ENCODE data around the gene KASH5.

The KASH5 gene

DNA sequence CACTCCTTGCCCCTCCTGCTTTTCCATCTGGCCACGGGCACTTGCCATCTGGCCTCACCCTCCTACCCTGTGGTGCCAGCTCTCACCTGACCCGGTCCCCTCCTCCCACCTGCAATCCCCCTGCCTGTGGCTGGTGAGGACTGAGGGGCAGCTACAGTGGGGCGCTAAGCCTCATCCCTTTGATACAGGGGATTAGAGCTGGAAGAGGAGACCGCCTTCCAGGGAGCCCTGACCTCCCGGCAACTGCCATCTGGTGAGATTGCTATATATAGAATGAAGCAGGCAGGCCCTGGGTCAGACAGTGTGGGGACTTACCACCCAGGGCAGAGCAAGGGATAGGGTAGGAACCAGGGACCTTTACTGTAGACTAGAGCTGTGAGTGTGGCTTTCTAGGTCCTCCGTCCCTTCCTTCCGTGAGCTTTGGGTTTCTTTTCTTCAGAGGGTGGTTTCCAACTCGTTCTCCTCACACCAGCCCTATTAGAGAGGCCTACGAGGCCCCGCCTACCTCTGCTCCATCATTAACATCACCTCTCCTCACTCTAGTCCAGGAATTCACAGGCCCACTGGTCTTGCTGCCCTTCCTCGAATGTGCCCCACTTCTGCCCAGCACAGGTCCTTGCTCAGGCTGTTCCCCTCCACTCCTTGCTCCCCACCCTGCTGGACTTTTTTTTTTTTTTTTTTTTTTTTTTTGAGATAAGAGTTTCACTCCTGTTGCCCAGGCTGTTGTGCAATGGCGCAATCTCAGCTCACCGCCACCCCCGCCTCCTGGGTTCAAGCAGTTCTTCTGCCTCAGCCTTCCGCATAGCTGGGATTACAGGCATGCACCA lies 7.7 kb downstream of the KASH5 start:
- no peak for DNase-seq (ENCODE audit: low read depth in 2 of 2)

DNA sequence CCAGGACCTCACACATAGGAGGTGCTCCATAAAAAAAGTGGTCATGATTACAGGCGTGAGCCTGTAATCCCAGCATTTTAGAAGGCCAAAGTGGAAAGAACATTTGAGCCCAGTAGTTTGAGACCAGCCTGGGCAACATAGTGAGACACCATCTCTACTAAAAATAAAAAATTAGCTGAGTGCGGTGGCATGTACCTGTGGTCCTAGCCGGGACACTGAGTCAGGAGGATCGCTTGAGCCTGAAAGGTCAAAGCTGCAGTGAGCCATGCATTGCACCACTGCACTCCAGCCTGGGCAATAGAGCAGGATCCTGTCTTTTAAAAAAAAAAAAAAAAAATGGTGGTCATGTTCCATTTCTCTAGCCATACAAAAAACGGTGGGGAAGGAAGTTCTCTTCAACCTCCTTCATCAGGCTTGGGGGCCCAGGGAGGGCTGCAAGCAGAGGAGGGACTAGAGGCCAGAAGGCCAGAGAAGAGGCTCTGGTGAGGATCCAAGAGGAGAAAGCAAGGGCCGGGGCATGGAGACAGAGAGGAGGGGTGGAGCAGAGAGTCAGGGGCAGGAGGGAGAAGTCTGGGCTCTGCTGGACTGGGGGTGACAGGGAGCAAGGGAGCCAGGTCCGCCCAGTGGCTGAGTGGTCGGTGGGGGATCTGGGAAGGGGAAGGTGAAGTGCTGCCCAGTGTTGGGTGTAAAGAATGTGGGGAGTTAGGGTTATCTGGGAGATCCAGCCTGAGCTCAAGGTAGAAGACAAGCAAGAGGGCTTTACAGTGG lies 8.9 kb downstream of the KASH5 start:
- no peak for DNase-seq (ENCODE audit: low read depth in 2 of 2)

DNA sequence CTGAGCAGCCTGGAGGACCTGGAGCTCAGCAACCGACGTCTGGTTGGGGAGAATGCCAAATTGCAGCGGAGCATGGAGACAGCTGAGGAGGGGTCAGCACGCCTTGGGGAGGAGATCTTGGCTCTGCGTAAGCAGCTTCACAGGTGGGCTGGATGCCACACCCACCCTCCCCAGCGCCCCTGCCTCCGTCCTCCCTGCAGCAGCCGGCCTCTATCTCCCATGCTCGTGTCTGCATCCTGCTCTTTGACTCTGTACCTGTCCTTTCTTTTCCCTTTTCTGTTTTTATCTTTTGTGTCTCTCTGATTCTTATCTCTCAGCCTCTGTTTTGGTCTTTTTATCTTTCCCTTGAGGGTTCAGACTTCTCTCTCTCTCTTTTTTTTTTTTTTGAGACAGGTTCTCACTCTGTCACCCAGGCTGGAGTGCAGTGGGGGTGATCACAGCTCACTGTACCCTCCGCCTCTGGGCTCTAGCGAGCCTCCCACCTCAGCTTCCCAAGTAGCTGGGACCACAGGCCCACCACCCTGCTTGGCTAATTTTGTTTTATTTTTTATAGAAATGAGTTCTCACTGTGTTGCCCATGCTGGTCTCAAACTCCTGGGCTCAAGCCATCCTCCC lies 10.1 kb downstream of the KASH5 start:
- no peak for DNase-seq (ENCODE audit: low read depth in 2 of 2)

DNA sequence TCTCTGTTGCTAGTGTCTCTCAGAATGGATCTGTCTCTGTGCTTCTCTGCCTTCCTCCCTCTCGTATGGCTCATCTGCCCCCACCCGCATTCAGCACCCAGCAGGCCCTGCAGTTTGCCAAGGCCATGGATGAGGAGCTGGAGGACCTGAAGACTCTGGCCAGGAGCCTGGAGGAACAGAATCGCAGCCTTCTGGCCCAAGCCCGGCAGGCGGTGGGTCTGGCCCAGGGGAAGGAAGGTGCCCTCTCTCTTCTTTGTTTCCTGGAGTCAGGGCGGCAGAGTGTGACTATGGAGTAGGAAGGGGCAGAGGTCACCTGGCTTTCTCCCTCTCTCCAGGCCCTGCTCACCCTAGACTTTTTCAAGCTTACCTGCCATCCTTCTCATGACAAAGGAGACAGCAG lies 10.9 kb downstream of the KASH5 start:
- DNase-seq (ENCODE audit: low read depth in 2 of 2), result no peak

DNA sequence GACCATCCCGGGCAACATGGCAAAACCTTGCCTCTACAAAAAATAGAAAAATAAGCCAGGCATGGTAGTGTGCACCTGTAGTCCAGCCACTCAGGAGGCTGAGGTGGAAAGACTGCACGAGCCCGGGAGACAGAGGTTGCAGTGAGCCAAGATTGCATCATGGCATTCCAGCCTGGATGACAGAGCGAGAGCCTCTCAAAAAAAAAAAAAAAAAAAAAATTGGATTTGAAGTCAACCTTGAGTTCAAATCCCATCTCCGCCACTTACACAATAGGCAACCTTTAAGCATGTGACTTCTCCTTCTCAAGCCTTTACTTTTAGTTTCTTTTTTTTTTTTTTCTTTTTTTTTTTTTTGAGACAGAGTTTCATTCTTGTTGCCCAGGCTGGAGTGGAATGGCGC lies 12.0 kb downstream of the KASH5 start:
- no peak for DNase-seq (ENCODE audit: low read depth in 2 of 2)

DNA sequence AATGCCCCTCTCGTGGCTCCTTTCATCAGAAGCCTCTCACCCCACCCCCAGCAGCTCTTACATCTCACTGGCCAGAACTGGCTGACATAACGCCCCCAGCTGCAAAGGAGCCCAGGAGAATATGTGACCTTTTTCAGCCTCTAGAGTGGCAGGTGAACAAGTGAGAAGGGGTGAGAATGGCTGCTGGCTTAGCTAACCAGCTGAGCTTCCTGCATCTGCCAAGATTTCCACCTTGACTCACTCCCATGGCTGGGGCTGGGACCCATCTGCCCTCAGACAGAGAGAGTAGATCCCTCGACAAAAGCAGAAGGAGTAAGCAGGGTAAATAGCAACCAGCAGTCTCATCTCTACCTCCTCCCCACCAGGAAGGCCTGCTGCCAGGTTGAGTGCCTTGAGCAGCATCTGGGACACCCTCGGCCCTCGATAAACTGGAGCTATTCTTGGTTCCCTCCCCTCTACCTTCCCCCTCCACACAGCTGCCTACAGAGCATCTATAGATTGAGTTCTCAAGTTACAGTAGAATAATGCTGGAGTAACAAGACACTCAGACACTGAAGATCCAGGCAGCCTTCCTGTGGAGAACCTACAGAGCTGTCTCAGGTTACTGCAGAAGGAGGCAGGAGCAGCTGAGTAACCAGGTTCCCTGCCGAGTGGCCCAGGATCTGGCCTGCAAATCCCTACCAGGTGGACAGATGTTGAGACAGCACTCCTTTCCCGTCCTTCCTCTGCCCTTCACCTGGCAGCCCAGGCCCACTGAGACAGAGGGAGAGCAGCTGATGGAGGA lies 15.5 kb downstream of the KASH5 start:
- DNase-seq (ENCODE audit: low read depth in 2 of 2), result no peak

DNA sequence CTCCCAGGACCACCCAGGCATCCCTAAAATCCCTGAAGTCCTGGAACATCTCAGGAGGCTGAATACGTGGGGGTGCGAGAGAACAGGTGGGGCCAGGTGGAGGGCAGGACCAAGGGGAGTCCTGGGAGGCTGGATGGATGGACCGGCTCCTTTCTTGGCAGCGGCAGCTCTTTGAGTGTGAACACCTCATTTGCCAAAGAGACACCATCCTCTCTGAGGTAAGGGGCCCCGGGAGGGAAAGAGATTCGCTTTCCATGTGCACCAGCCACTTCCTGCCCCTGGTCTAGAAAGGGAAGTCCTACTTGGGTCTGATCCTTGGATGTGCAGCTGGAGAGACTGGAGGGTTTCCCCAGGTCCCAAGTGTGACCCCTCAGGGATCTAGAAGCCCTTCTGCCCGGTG lies 19.0 kb downstream of the KASH5 start:
- DNase-seq (ENCODE audit: low read depth in 2 of 2), result no peak

DNA sequence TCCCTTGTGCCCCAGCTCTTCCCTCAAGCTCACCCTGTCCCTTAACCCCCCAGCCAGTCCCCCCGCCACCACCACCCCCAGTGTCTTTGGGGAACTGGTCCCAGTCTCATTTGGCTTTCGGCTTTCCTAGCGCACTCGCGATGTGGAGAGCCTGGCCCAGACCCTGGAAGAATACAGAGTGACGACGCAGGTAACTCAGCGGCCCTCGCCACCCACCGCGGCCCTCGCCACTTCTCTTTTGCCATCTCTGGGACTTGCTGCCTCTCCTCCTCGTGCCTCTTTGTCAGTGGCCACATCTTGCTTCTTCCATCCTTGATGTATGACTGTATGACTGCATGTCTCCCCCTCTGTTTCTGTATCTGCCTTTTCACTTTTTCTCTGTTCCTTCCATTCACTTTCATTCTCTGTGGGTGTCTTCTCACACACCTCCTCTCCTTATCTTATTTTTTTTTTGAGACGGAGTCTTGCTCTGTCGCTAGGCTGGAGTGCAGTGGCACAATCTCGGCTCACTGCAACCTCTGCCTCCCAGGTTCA lies 19.5 kb downstream of the KASH5 start:
- no peak for DNase-seq (ENCODE audit: low read depth in 2 of 2)

DNA sequence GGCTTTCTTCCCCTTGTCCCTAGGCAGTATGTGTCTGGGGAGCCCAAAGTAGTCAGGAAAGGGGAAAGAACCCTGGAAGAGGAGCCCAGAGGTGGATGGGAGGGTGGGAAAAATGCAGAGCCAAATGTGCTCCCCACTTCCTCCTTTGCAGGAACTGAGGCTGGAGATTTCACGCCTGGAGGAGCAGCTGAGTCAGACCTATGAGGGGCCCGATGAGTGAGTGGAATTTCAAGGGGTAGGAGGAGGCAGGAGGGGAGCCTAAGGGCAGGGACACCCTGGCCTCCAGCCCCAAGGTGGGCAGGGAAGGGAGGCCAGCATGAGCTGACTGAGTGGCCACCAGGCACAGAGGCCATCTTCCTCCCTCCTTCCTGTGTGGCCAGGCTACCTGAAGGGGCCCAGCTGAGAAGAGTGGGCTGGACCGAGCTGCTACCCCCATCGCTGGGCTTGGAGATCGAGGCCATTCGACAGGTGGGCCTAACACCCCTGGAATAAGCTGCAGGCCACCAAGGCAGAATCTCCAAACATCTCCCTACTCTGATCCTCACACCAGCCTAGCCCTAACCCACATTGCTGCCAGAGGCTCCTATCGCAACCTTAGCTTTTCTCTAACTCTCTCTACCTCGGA lies 20.9 kb downstream of the KASH5 start:
- DNase-seq (ENCODE audit: low read depth in 2 of 2), result no peak

DNA sequence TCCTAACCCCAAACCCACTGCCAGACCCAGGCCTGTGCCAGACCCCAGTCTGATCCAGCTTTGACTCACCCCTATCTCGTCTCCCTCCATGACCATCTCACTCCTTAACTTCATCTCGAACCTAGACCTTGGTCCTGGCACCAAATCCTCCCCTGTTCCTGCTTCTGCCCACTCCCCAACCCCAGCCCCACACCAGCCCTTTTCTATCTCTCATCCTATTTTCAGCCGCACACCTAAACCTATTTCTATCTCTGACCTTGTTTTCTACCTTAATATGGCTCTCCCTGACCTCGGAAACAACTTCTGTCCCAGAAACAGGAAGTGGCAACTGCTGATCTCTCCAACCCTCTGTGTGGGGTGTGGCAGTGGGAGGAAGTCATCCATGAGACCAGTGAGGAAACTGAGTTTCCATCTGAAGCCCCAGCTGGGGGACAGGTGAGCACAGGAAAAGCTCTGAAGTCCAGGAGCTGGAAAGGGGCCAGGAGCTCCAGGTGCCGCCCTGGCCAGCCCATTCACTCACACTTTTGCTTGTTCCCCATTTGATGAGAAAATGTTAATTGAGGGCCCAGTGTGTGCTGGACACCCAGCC lies 21.5 kb downstream of the KASH5 start:
- DNase-seq (ENCODE audit: low read depth in 2 of 2), result no peak

DNA sequence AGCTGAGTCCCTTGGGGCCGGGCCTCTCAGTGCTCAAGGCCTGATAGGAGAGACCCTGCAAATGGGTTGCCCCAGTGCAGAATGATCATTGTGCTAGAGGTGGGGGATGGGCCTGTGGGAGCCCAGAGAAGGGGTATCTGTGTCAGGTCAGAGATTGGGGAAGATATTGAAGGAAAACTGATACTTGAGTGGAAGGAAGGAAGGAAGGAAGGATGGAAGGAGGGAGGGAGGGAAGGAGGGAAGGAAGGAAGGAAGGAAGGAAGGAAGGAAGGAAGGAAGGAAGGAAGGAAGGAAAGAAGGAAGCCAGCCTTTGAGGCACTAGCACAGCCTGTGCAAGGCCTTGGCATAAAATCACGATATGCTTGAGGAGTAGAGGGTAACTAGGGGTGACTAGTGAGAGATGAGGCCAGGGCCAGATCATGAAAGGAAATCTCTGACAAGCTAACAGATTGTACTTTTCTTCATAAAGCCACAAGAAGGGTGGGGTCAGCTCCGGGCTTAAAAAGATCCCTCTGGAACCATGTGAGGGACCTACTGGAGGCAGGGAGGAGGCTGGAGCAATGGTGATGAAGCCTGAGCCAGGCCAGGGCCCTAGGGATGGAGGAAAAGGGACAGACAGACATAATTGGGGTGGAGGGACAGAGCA lies 23.8 kb downstream of the KASH5 start:
- DNase-seq (ENCODE audit: low read depth in 2 of 2), result no peak

DNA sequence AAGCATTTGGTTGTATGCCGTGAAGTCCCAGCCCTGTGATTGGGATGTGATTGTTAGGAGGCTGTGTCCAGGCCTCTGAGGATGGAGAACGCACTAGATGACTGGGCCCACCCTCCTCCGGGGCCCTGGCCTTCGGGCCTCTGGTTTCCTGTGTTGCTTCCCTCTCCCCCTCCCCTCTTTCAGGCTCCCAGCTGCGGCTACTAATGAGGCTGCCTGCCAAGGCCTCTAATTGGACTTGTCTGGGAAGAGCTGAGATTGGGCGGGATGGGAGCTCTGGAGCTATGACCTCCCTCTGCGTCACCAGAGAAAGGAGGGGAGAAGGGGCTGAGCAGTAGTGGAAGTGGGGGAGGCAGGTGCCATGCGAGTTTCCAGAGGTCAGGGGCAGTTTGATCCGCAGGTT lies 25.3 kb downstream of the KASH5 start:
- no peak for DNase-seq (ENCODE audit: low read depth in 2 of 2)

DNA sequence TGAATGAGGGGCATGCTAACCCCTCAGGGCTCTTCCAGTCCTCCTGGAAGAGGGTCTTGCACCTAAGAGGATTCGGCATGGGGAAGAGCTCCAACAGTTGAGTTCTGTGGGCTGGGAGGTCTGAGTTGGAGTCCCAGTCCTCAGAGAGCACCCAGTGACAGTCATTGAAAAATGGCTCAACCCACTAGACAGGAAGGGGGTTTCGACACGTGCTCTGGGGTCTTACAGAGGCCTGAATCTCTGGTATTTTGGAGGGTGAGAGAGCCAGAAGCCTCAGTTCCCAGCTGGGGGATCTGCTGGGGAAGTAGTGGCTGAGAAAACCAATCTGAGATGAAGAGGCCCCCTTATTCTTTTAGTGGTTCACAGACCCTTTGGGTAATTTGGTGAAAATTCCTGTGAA lies 26.2 kb downstream of the KASH5 start:
- no peak for DNase-seq (ENCODE audit: low read depth in 2 of 2)

DNA sequence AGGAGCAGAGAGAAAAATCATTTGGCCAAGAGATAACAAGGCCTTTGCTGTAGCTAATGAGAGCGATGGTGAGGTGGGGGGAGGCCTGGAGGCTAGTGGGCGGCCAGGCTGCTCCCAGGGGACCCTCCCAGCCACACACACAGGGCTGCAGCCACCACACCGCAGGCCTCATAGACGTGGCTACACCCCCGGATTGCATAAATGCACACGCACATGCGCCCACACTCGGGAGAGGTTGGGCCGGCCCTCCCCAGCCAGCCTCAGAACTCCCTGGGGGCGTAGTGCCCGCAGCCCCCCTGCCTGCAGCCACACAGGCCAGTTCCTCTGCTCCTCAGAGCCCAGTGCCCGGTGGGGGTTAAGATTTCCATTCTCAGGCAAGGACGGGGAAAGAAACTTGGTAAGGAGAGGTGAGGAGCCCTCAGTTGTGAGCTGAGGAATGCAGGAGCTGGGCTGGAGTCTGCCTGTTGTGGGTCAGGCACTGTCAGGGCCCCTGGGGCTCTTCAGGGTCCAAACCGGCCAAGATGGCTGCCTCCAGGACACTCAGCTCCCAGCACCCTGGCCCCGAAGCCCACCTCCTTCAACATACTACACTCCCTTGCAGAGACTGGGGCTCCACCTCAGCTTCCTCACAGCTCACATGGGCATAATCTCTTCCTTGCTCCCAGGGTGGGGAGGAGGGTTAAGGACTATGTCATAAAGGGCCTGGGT lies 27.2 kb downstream of the KASH5 start:
- no peak for DNase-seq (ENCODE audit: low read depth in 2 of 2)

DNA sequence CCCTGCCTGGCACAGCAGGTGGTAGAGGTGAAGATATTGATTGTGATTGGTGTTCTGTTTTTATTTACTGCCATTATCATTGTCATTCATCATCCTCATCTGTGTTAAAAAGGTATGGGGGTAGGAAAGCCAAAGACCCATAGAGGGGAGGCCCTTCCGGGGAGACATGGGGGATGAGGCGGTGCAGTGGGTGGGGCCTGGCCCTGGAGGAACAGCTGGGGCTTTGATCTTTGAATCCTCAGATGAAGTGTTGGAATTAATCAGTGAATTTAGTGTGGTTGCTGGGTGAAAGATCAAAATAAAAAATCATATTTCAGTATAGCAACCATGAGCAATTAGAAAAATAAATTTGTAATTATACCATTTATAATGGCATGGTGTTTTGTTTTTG lies 27.8 kb downstream of the KASH5 start:
- no peak for DNase-seq (ENCODE audit: low read depth in 2 of 2)

DNA sequence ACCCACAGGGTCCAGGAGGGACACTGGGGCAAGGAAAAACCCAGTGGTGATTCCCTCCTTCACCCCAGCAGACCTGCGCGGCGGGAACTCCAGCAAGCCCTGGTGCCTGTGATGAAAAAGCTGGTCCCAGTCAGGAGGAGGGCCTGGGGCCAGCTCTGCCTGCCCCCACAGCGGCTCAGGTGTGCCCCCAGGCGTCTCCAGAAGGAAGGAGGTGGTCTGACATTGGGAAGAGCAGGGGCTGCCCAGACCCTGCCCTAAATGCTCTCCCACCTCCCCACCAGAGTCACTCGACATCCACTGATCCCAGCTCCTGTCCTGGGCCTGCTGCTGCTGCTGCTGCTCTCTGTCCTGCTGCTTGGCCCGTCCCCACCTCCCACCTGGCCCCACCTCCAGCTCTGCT lies 29.0 kb downstream of the KASH5 start:
- DNase-seq (ENCODE audit: low read depth in 2 of 2), result no peak

DNA sequence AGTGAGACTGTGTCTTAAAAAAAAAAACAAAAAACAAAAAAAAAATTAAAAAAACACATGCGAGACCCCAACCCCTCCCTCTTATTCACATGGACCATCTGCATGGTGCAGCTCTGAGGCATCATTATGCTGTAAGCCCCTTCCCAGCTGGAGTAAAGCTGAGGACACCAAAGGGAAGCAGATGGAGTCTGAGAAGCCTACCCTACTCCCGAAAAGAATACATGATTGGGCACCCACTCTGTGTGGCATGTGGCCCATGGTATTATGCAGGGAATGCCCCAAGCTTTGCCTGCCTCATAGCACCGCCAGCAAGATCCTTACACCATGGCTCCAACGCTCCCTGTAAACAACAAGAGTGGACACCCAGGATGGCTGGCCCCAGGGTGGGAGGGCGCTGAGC lies 30.5 kb downstream of the KASH5 start:
- no peak for DNase-seq (ENCODE audit: low read depth in 2 of 2)

DNA sequence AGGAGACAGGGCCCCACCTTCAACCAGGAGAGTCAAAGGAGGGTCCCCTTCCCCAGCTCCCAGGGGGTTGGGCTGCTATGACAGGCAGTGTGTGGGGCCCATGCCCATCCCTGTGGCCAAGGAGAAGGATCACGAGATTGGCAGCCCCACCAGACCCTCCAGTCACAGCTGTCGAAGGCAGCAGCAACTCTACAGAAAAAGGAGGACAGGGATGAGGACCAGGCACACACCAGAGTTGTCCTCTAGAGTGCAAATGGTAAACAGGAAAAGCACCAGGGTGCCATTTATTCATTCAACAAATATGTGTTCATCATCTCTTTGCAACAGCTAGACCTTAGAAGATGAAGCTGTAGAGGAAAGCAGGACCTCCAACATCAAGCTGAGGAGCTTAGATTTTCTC lies 31.1 kb downstream of the KASH5 start:
- no peak for DNase-seq (ENCODE audit: low read depth in 2 of 2)

DNA sequence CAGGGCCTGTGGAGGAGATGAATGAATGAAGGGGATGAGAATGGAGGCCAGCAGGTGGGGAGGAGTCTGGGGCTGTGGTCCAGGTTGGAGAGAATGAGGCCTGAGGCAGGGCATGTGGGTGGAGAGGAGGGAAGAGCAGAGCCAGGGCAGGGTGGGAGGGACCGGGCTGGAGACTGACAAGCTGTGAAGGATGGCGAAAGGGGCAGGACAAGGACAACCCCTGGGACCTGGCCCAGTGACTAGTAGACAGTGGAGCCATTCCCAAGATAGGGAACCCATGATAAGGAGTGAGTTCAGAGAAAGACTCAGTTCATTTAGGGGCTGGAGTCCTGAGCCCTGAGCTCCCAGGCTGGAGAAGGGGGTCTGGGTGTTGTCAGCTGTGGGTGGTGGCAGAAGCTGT lies 32.2 kb downstream of the KASH5 start:
- DNase-seq (ENCODE audit: low read depth in 2 of 2), result no peak
